Measurements from ENCODE around the gene SPTSSA. TPM values are rescaled to one million over a fixed set of nuclear protein-coding genes. Genes with fewer than 3 reads are reported as not detected.

The SPTSSA gene
- total and polyA plus RNA-seq, 3 experiments from 2014 or later, result 9.9 to 12.0 (median 11.6) TPM

- no peaks in the 10 kb centered on the region for H3K27me3 ChIP-seq (ENCODE audit: insufficient read depth, low read length, poor library complexity, severe bottlenecking)
- no peak overlapping the region for H3K27ac ChIP-seq (ENCODE audit: low read depth, low read length)
- no peak for DNase-seq
- no peaks in the 10 kb centered on the region for H3K9me3 Mint-ChIP-seq
- H3K27ac Mint-ChIP-seq, result no peak overlapping the region
- no peaks in the 10 kb centered on the region for H3K27me3 Mint-ChIP-seq
- peaks cover 3 to 15% (median 14%) of the 10 kb centered on the region in 3 donors for H3K36me3 Mint-ChIP-seq
- ChIA-PET POLR2A (no interaction called here), CTCF (no interaction called here)
- peaks cover 0 to 3% (median 0%) of the 10 kb centered on the region in 3 donors for H3K4me1 Mint-ChIP-seq
- no peak overlapping the region for H3K4me3 ChIP-seq (ENCODE audit: low read length)
- no peaks in the 10 kb centered on the region for H3K4me1 ChIP-seq (ENCODE audit: insufficient read depth, low read length)
- H3K9me3 ChIP-seq (ENCODE audit: low read length), result no peaks in the 10 kb centered on the region
- no peaks in the 10 kb centered on the region for H3K36me3 ChIP-seq (ENCODE audit: insufficient read depth, low read length)
- no peak overlapping the region for H3K4me3 Mint-ChIP-seq
These were observed 11.5 kb downstream of the SPTSSA start for GRCh38 chr14:34450542-34450915.

- H3K36me3 ChIP-seq (ENCODE audit: insufficient read depth, low read length), result no peaks in the 10 kb centered on the region
- no peaks in the 10 kb centered on the region for H3K27me3 ChIP-seq (ENCODE audit: insufficient read depth, low read length, poor library complexity, severe bottlenecking)
- POLR2A ChIA-PET, result no interaction called here
These were observed 12.1 kb downstream of the SPTSSA start for GRCh38 chr14:34449819-34450541.

GRCh38 chr14:34439090-34439489 is 22.9 kb downstream of the SPTSSA start:
- Mint-ChIP-seq H3K36me3 (peaks cover 0 to 5% (median 2%) of the 10 kb centered on the region in 3 donors), H3K4me3 (no peak overlapping the region), H3K27me3 (no peaks in the 10 kb centered on the region), H3K4me1 (peaks cover 0 to 6% (median 3%) of the 10 kb centered on the region in 3 donors), H3K27ac (peak overlapping the region in 1 of 8 donors; percentile 8), H3K9me3 (no peaks in the 10 kb centered on the region)
- H3K27ac ChIP-seq (ENCODE audit: low read depth, low read length), result no peak overlapping the region
- H3K4me1 ChIP-seq (ENCODE audit: insufficient read depth, low read length), result no peaks in the 10 kb centered on the region
- H3K36me3 ChIP-seq (ENCODE audit: insufficient read depth, low read length), result no peaks in the 10 kb centered on the region
- no peak overlapping the region for H3K4me3 ChIP-seq (ENCODE audit: low read length)
- DNase-seq, result no peak
- ChIA-PET POLR2A (no interaction called here), CTCF (no interaction called here)
- H3K9me3 ChIP-seq (ENCODE audit: low read length), result no peaks in the 10 kb centered on the region
- no peaks in the 10 kb centered on the region for H3K27me3 ChIP-seq (ENCODE audit: insufficient read depth, low read length, poor library complexity, severe bottlenecking)

More at GRCh38 chr14:34449819-34450541, 12.1 kb downstream of the SPTSSA start:
- H3K27ac Mint-ChIP-seq, result peak overlapping the region in 1 of 8 donors; percentile 17
- Histone ChIP-seq H3K4me3 (ENCODE audit: low read length) (no peak overlapping the region), H3K9me3 (ENCODE audit: low read length) (no peaks in the 10 kb centered on the region), H3K27ac (ENCODE audit: low read depth, low read length) (no peak overlapping the region), H3K4me1 (ENCODE audit: insufficient read depth, low read length) (no peaks in the 10 kb centered on the region)
- no peaks in the 10 kb centered on the region for H3K27me3 Mint-ChIP-seq
- CTCF ChIA-PET, result no interaction called here
- peaks cover 3 to 15% (median 14%) of the 10 kb centered on the region in 3 donors for H3K36me3 Mint-ChIP-seq
- DNase-seq, result no peak
- no peaks in the 10 kb centered on the region for H3K9me3 Mint-ChIP-seq
- no peak overlapping the region for H3K4me3 Mint-ChIP-seq
- peaks cover 0 to 3% (median 0%) of the 10 kb centered on the region in 3 donors for H3K4me1 Mint-ChIP-seq

GRCh38 chr14:34438438-34438837 is 23.6 kb downstream of the SPTSSA start:
- Mint-ChIP-seq H3K4me1 (peaks cover 0 to 6% (median 3%) of the 10 kb centered on the region in 3 donors), H3K9me3 (no peaks in the 10 kb centered on the region), H3K36me3 (peaks cover 0 to 5% (median 2%) of the 10 kb centered on the region in 3 donors), H3K27me3 (no peaks in the 10 kb centered on the region), H3K4me3 (no peak overlapping the region), H3K27ac (no peak overlapping the region)
- no peaks in the 10 kb centered on the region for H3K9me3 ChIP-seq (ENCODE audit: low read length)
- H3K27ac ChIP-seq (ENCODE audit: low read depth, low read length), result no peak overlapping the region
- DNase-seq, result no peak
- H3K27me3 ChIP-seq (ENCODE audit: insufficient read depth, low read length, poor library complexity, severe bottlenecking), result no peaks in the 10 kb centered on the region
- ChIA-PET CTCF (no interaction called here), POLR2A (no interaction called here)
- no peaks in the 10 kb centered on the region for H3K4me1 ChIP-seq (ENCODE audit: insufficient read depth, low read length)
- no peak overlapping the region for H3K4me3 ChIP-seq (ENCODE audit: low read length)
- no peaks in the 10 kb centered on the region for H3K36me3 ChIP-seq (ENCODE audit: insufficient read depth, low read length)

GRCh38 chr14:34437729-34438080 is 24.3 kb downstream of the SPTSSA start:
- Mint-ChIP-seq H3K4me3 (no peak overlapping the region), H3K9me3 (no peaks in the 10 kb centered on the region), H3K27me3 (no peaks in the 10 kb centered on the region), H3K36me3 (peaks cover 2 to 3% (median 2%) of the 10 kb centered on the region in 3 donors), H3K4me1 (peaks cover 0 to 6% (median 3%) of the 10 kb centered on the region in 3 donors), H3K27ac (no peak overlapping the region)
- H3K36me3 ChIP-seq (ENCODE audit: insufficient read depth, low read length), result no peaks in the 10 kb centered on the region
- no peak overlapping the region for H3K27ac ChIP-seq (ENCODE audit: low read depth, low read length)
- H3K9me3 ChIP-seq (ENCODE audit: low read length), result no peaks in the 10 kb centered on the region
- H3K27me3 ChIP-seq (ENCODE audit: insufficient read depth, low read length, poor library complexity, severe bottlenecking), result no peaks in the 10 kb centered on the region
- ChIA-PET CTCF (no interaction called here), POLR2A (no interaction called here)
- no peak for DNase-seq
- no peak overlapping the region for H3K4me3 ChIP-seq (ENCODE audit: low read length)
- H3K4me1 ChIP-seq (ENCODE audit: insufficient read depth, low read length), result no peaks in the 10 kb centered on the region

- H3K9me3 ChIP-seq (ENCODE audit: low read length), result no peaks in the 10 kb centered on the region
- ChIA-PET CTCF (no interaction called here), POLR2A (no interaction called here)
- Mint-ChIP-seq H3K36me3 (peaks cover 0 to 2% (median 2%) of the 10 kb centered on the region in 3 donors), H3K9me3 (no peaks in the 10 kb centered on the region), H3K27ac (peak overlapping the region in 3 of 8 donors; percentile 27 to 54 (median 43)), H3K4me1 (peaks cover 0 to 6% (median 3%) of the 10 kb centered on the region in 3 donors), H3K27me3 (no peaks in the 10 kb centered on the region), H3K4me3 (no peak overlapping the region)
- no peak overlapping the region for H3K4me3 ChIP-seq (ENCODE audit: low read length)
- no peaks in the 10 kb centered on the region for H3K27me3 ChIP-seq (ENCODE audit: insufficient read depth, low read length, poor library complexity, severe bottlenecking)
- no peak overlapping the region for H3K27ac ChIP-seq (ENCODE audit: low read depth, low read length)
- no peaks in the 10 kb centered on the region for H3K4me1 ChIP-seq (ENCODE audit: insufficient read depth, low read length)
- H3K36me3 ChIP-seq (ENCODE audit: insufficient read depth, low read length), result no peaks in the 10 kb centered on the region
- no peak for DNase-seq
These were observed 24.9 kb downstream of the SPTSSA start for GRCh38 chr14:34436960-34437728.

GRCh38 chr14:34436118-34436905 is 25.7 kb downstream of the SPTSSA start:
- Mint-ChIP-seq H3K4me3 (no peak overlapping the region), H3K27me3 (no peaks in the 10 kb centered on the region), H3K9me3 (peaks cover 0 to 4% (median 0%) of the 10 kb centered on the region in 5 donors), H3K36me3 (peaks cover 0 to 2% (median 2%) of the 10 kb centered on the region in 3 donors), H3K27ac (peak overlapping the region in 1 of 8 donors; percentile 27), H3K4me1 (peaks cover 0 to 2% (median under 1%) of the 10 kb centered on the region in 3 donors)
- no peaks in the 10 kb centered on the region for H3K9me3 ChIP-seq (ENCODE audit: low read length)
- H3K27me3 ChIP-seq (ENCODE audit: insufficient read depth, low read length, poor library complexity, severe bottlenecking), result no peaks in the 10 kb centered on the region
- H3K27ac ChIP-seq (ENCODE audit: low read depth, low read length), result no peak overlapping the region
- H3K36me3 ChIP-seq (ENCODE audit: insufficient read depth, low read length), result no peaks in the 10 kb centered on the region
- no peak overlapping the region for H3K4me3 ChIP-seq (ENCODE audit: low read length)
- no peaks in the 10 kb centered on the region for H3K4me1 ChIP-seq (ENCODE audit: insufficient read depth, low read length)
- DNase-seq, result no peak
- CTCF ChIA-PET, result no interaction called here
- POLR2A ChIA-PET, result no interaction called here

- no peaks in the 10 kb centered on the region for H3K9me3 ChIP-seq (ENCODE audit: low read length)
- peaks cover 0 to 2% (median 2%) of the 10 kb centered on the region in 3 donors for H3K36me3 Mint-ChIP-seq
- peaks cover 0 to 4% (median 0%) of the 10 kb centered on the region in 5 donors for H3K9me3 Mint-ChIP-seq
- no peak overlapping the region for H3K4me3 Mint-ChIP-seq
- no peaks in the 10 kb centered on the region for H3K36me3 ChIP-seq (ENCODE audit: insufficient read depth, low read length)
- ChIA-PET CTCF (no interaction called here), POLR2A (no interaction called here)
- no peak for DNase-seq
- no peaks in the 10 kb centered on the region for H3K4me1 Mint-ChIP-seq
- H3K27me3 ChIP-seq (ENCODE audit: insufficient read depth, low read length, poor library complexity, severe bottlenecking), result no peaks in the 10 kb centered on the region
- H3K4me3 ChIP-seq (ENCODE audit: low read length), result no peak overlapping the region
- H3K27me3 Mint-ChIP-seq, result no peaks in the 10 kb centered on the region
- H3K27ac ChIP-seq (ENCODE audit: low read depth, low read length), result no peak overlapping the region
- H3K27ac Mint-ChIP-seq, result no peak overlapping the region
- no peaks in the 10 kb centered on the region for H3K4me1 ChIP-seq (ENCODE audit: insufficient read depth, low read length)
These were observed 28.1 kb downstream of the SPTSSA start for GRCh38 chr14:34433957-34434356.

Measured in CD8-positive, alpha-beta memory T cell (primary cell).